H1 (cell line): ENCODE measurements around the gene RIN1.

Experiments used
- BRCA1 ChIP-seq: IDR thresholded peaks from 2 replicates; pipeline ENCODE4 v1.6.1; 2012; ENCODE audit warnings: low read depth, low read length, improper control_type of control experiment
- FOSL1 ChIP-seq: IDR thresholded peaks from 2 replicates; pipeline ENCODE4 v1.6.1; 2011; ENCODE audit warnings: mild to moderate bottlenecking, low read depth, low read length, moderate library complexity; ENCODE audit not compliant: insufficient read depth
- HDAC6 ChIP-seq: IDR thresholded peaks from one replicate; pipeline ENCODE4 v1.7.1; 2012; ENCODE audit warnings: low read depth, mild to moderate bottlenecking, inconsistent platforms, low read length, moderate library complexity
- JUND ChIP-seq: IDR thresholded peaks from 2 replicates; pipeline ENCODE4 v1.6.1; 2011; ENCODE audit warnings: mild to moderate bottlenecking, improper control_type of control experiment, low read length
- POLR2A ChIP-seq, 2 experiments: IDR thresholded peaks; 1 replicate in 1 of 2; 2 replicates in 1 of 2; pipeline ENCODE4 v1.6.1; 2011; ENCODE audit warnings: low read depth in 2 of 2, low read length in 2 of 2, mild to moderate bottlenecking in 2 of 2; ENCODE audit errors: control extremely low read depth in 1 of 2
- POLR2AphosphoS5 ChIP-seq: IDR thresholded peaks from 2 replicates; pipeline ENCODE4 v1.6.1; 2011; ENCODE audit warnings: low read depth, low read length
- RFX5 ChIP-seq: IDR thresholded peaks from 2 replicates; pipeline ENCODE4 v1.6.1; 2011; ENCODE audit warnings: low read depth, low read length, improper control_type of control experiment, borderline replicate concordance
- SIN3A ChIP-seq, 2 experiments: IDR thresholded peaks in 1 of 2; conservative IDR thresholded peaks in 1 of 2; 2 replicates each; pipeline ENCODE4 v1.6.1; 2011 to 2012; ENCODE audit warnings: low read length in 2 of 2, improper control_type of control experiment in 1 of 2, low read depth in 1 of 2, mild to moderate bottlenecking in 1 of 2
- TAF1 ChIP-seq: IDR thresholded peaks from 2 replicates; pipeline ENCODE4 v1.6.1; 2011; ENCODE audit warnings: mild to moderate bottlenecking, low read depth, low read length
- TF ChIP-seq, protein P1 (sequence below), 3 experiments: IDR thresholded peaks; 1 replicate in 2 of 3; 2 replicates in 1 of 3; pipeline versions ENCODE4 v1.5.1 to v1.6.1; 2011; ENCODE audit warnings: low read length in 3 of 3, mild to moderate bottlenecking in 3 of 3, inconsistent platforms in 2 of 3, low read depth in 1 of 3, moderate library complexity in 1 of 3; ENCODE audit not compliant: insufficient read depth in 1 of 3; ENCODE audit errors: control extremely low read depth in 1 of 3

DNA sequence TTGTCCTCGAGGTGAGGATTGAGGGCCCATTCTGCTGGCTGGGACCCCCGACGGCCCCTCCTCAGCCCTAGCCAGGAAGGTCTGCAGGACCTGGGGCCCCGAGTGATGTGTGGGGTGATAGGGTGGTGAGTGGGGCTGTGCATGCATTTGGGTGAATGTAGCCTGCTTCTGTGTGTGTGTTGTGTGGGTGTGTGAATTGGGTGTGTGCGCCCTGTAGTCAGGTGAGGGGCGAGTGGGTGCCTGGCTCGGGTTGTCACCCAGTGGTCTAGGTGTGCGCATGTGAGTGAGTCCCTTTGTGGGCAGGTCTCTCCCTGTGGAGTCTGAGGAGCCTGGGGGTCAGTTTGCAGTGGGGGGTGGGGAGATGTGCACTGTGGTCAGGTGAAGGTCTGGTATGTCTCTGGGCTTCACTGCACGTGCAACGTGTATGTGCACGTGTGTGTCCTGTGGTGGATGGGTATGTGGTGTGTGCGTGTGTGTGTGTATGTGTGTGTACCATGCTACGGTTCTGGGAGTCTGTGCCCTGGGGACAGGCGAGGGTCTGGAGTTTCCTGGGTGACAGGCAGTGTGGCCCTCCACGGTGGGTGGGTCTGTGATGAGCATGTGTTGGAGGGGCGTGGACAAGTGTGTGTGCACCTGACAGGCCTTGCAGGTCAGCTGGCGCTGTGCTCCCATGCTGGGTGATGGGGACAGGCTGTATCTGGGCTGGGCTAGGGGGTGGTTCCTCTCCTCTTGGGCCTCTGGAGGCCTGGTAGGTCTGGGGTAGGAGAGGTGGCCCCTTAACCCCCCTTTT, 43.5 kb downstream of the RIN1 start:
- TF ChIP-seq POLR2A (IDR thresholded peaks at IDR 0.05; ENCODE audit: control extremely low read depth in 1 of 2, low read depth in 2 of 2, low read length in 2 of 2) (no peak), TAF1 (no peak), POLR2AphosphoS5 (no peak), RFX5 (no peak), FOSL1 (no peak), JUND (no peak), HDAC6 (no peak), SIN3A (conservative IDR thresholded peaks at IDR 0.05 in 1 of 2, IDR thresholded peaks at IDR 0.05 in 1 of 2; ENCODE audit: low read depth in 1 of 2, low read length in 2 of 2) (no peak), BRCA1 (no peak)
- TF ChIP-seq, protein P1, sequence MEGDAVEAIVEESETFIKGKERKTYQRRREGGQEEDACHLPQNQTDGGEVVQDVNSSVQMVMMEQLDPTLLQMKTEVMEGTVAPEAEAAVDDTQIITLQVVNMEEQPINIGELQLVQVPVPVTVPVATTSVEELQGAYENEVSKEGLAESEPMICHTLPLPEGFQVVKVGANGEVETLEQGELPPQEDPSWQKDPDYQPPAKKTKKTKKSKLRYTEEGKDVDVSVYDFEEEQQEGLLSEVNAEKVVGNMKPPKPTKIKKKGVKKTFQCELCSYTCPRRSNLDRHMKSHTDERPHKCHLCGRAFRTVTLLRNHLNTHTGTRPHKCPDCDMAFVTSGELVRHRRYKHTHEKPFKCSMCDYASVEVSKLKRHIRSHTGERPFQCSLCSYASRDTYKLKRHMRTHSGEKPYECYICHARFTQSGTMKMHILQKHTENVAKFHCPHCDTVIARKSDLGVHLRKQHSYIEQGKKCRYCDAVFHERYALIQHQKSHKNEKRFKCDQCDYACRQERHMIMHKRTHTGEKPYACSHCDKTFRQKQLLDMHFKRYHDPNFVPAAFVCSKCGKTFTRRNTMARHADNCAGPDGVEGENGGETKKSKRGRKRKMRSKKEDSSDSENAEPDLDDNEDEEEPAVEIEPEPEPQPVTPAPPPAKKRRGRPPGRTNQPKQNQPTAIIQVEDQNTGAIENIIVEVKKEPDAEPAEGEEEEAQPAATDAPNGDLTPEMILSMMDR (IDR thresholded peaks at IDR 0.05; ENCODE audit: control extremely low read depth in 1 of 3, insufficient read depth in 1 of 3, low read depth in 1 of 3, low read length in 3 of 3) = no peak
